ENCODE data around the gene RIMS3. TPM values are rescaled to one million over a fixed set of nuclear protein-coding genes. Genes with fewer than 3 reads are reported as not detected.
"Not testable (repeated sequence)": the region's sequence is repeated elsewhere in the genome, so short reads cannot be mapped to it uniquely, and the experiment has no call there.

Gene RIMS3
- total RNA-seq: 0.20 and 0.22 TPM in 2 replicates

- peak; percentile 50 to 61 for DNase-seq (ENCODE audit: low read depth in 2 of 2)
These were observed at the start of gene RIMS3 for GRCh38 chr1:40665335-40666171. RIMS3 (minus strand) TSS chr1:40665682; CDS start chr1:40641925, 23,757 bp downstream.

- peak; percentile 77 to 91 for DNase-seq (ENCODE audit: low read depth in 2 of 2)
These were observed 47.5 kb upstream of the RIMS3 start for GRCh38 chr1:40712997-40713396.

GRCh38 chr1:40712405-40712944 lies 47.0 kb upstream of the RIMS3 start:
- DNase-seq (ENCODE audit: low read depth in 2 of 2): no peak

- DNase-seq (ENCODE audit: low read depth in 2 of 2): peak; percentile 40 to 45
These were observed 46.3 kb upstream of the RIMS3 start for GRCh38 chr1:40711465-40712404.

- DNase-seq (ENCODE audit: low read depth in 2 of 2): peak in 1 of 2 donors; percentile 26
These were observed 45.3 kb upstream of the RIMS3 start for GRCh38 chr1:40710581-40711315.

- peak in 1 of 2 donors; percentile 8 for DNase-seq (ENCODE audit: low read depth in 2 of 2)
These were observed 44.4 kb upstream of the RIMS3 start for GRCh38 chr1:40709802-40710278.

- peak; percentile 96 to 97 for DNase-seq (ENCODE audit: low read depth in 2 of 2)
These were observed 43.8 kb upstream of the RIMS3 start for GRCh38 chr1:40709100-40709801.

- peak; percentile 87 to 88 for DNase-seq (ENCODE audit: low read depth in 2 of 2)
These were observed 43.2 kb upstream of the RIMS3 start for GRCh38 chr1:40708750-40709099.

GRCh38 chr1:40706626-40707025 lies 41.1 kb upstream of the RIMS3 start:
- DNase-seq (ENCODE audit: low read depth in 2 of 2): no peak

- DNase-seq (ENCODE audit: low read depth in 2 of 2): no peak
These were observed 39.6 kb upstream of the RIMS3 start for GRCh38 chr1:40704817-40705733.

- DNase-seq (ENCODE audit: low read depth in 2 of 2): peak in 1 of 2 donors; percentile 80
These were observed 37.8 kb upstream of the RIMS3 start for GRCh38 chr1:40703316-40703715.

GRCh38 chr1:40702810-40703209 lies 37.3 kb upstream of the RIMS3 start:
- DNase-seq (ENCODE audit: low read depth in 2 of 2): not testable (repeated sequence)

- no peak for DNase-seq (ENCODE audit: low read depth in 2 of 2)
These were observed 36.2 kb upstream of the RIMS3 start for GRCh38 chr1:40701684-40702083.

- no peak for DNase-seq (ENCODE audit: low read depth in 2 of 2)
These were observed 34.3 kb upstream of the RIMS3 start for GRCh38 chr1:40699787-40700186.

GRCh38 chr1:40697436-40697835 lies 32.0 kb upstream of the RIMS3 start:
- no peak for DNase-seq (ENCODE audit: low read depth in 2 of 2)

- no peak for DNase-seq (ENCODE audit: low read depth in 2 of 2)
These were observed 30.8 kb upstream of the RIMS3 start for GRCh38 chr1:40696294-40696693.

GRCh38 chr1:40694353-40694874 lies 28.9 kb upstream of the RIMS3 start:
- no peak for DNase-seq (ENCODE audit: low read depth in 2 of 2)

GRCh38 chr1:40693425-40693824 lies 27.9 kb upstream of the RIMS3 start:
- DNase-seq (ENCODE audit: low read depth in 2 of 2): no peak

- DNase-seq (ENCODE audit: low read depth in 2 of 2): peak; percentile 19 to 26
These were observed 27.0 kb upstream of the RIMS3 start for GRCh38 chr1:40692429-40692895.
